ENCODE measurements around the gene RSBN1L. TPM values are rescaled to one million over a fixed set of nuclear protein-coding genes. Genes with fewer than 3 reads are reported as not detected.

RSBN1L gene
- polyA plus RNA-seq, 3 donors: 1.3 to 10.0 (median 2.2) TPM

DNA sequence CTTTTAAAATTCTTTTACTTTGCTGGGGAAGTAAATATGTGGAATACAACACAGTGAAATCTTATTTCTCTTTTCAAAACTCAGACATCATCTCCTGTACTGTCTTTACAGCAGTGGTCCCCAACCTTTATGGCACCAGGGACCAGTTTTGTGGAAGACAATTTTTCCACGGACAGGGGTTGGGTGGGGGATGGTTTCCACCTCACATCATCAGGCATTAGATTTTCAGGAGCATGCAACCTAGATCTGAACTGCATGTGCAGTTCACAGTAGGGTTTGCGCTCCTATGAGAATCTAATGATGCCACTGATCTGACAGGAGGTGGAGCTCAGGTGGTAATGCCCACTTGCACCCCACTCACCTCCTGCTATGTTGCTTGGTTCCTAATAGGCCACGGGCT is 89.8 kb downstream of the RSBN1L start:
- H3K9me3 ChIP-seq (replicated peaks in 1 of 2; ENCODE audit: control insufficient read depth in 1 of 2, insufficient read depth in 1 of 2, low read length in 2 of 2): no peaks in the 10 kb centered on the region
- H2AFZ ChIP-seq (ENCODE audit: insufficient read depth, low read depth, low read length, poor library complexity, severe bottlenecking): no peak overlapping the region
- peaks cover 14 to 52% of the 10 kb centered on the region in 2 donors for H3K36me3 ChIP-seq (replicated peaks in 1 of 2; ENCODE audit: control insufficient read depth in 1 of 2, insufficient read depth in 2 of 2, low read length in 2 of 2)
- H3K79me2 ChIP-seq (ENCODE audit: insufficient read depth, low read length): no peaks in the 10 kb centered on the region
- Mint-ChIP-seq H3K27ac (no peak overlapping the region), H3K9me3 (peaks cover 0 to 9% (median 0%) of the 10 kb centered on the region in 7 donors), H3K4me1 (peaks cover 11% of the 10 kb centered on the region), H3K27me3 (ENCODE audit: low read depth in 3 of 3) (peaks cover 0 to 3% (median 2%) of the 10 kb centered on the region in 3 donors), H3K36me3 (peaks cover 28 to 36% of the 10 kb centered on the region in 2 donors), H3K4me3 (no peak overlapping the region)
- WGBS (ENCODE audit: insufficient coverage): 100% methylated on average over 1 of the region's 3 CpGs
- H3K4me2 ChIP-seq (replicated peaks; ENCODE audit: extremely low read depth, low read length, poor library complexity, severe bottlenecking): no peak overlapping the region
- H3K4me3 ChIP-seq (replicated peaks in 1 of 3; ENCODE audit: low read depth in 2 of 3, low read length in 3 of 3): no peak overlapping the region
- no peaks in the 10 kb centered on the region for H4K20me1 ChIP-seq (ENCODE audit: insufficient read depth, low read length)
- no peaks in the 10 kb centered on the region for H3K27me3 ChIP-seq (ENCODE audit: control insufficient read depth in 2 of 2, insufficient read depth in 2 of 2, low read length in 2 of 2)
- TF ChIP-seq, protein P1, sequence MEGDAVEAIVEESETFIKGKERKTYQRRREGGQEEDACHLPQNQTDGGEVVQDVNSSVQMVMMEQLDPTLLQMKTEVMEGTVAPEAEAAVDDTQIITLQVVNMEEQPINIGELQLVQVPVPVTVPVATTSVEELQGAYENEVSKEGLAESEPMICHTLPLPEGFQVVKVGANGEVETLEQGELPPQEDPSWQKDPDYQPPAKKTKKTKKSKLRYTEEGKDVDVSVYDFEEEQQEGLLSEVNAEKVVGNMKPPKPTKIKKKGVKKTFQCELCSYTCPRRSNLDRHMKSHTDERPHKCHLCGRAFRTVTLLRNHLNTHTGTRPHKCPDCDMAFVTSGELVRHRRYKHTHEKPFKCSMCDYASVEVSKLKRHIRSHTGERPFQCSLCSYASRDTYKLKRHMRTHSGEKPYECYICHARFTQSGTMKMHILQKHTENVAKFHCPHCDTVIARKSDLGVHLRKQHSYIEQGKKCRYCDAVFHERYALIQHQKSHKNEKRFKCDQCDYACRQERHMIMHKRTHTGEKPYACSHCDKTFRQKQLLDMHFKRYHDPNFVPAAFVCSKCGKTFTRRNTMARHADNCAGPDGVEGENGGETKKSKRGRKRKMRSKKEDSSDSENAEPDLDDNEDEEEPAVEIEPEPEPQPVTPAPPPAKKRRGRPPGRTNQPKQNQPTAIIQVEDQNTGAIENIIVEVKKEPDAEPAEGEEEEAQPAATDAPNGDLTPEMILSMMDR (IDR thresholded peaks at IDR 0.05): no peak
- H3K27ac ChIP-seq (ENCODE audit: low read depth in 1 of 2, low read length in 2 of 2): no peak overlapping the region
- no peak for DNase-seq
- intact Hi-C loops (cut with micrococcal nuclease): no loop called here
- no peak overlapping the region for H3K9ac ChIP-seq (ENCODE audit: insufficient read depth, low read length, poor library complexity, severe bottlenecking)
- no peaks in the 10 kb centered on the region for H3K4me1 ChIP-seq (ENCODE audit: control insufficient read depth in 1 of 2, insufficient read depth in 2 of 2, low read length in 2 of 2)

DNA sequence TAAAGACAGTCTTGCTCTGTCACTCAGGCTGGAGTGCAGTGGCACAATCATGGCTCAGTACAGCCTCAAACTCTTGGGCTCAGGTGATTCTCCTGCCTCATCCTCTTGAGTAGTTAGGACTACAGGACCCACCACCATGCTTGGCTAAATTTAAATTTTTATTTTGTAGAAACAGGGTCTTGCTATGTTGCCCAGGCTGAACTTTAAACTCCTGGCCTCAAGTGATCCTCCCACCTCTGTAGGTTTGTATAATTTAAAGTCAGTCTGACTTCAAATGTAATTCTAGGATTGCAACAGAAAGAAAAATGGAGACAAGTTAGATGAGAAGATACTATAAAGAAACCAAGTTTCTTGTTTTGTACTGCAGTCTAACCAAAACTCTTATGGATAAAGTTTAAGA is 90.5 kb downstream of the RSBN1L start:
- Histone ChIP-seq H3K9me3 (replicated peaks in 1 of 2; ENCODE audit: control insufficient read depth in 1 of 2, insufficient read depth in 1 of 2, low read length in 2 of 2) (no peaks in the 10 kb centered on the region), H3K27me3 (ENCODE audit: control insufficient read depth in 2 of 2, insufficient read depth in 2 of 2, low read length in 2 of 2) (no peaks in the 10 kb centered on the region), H2AFZ (ENCODE audit: insufficient read depth, low read depth, low read length, poor library complexity, severe bottlenecking) (no peak overlapping the region), H3K4me2 (replicated peaks; ENCODE audit: extremely low read depth, low read length, poor library complexity, severe bottlenecking) (no peak overlapping the region), H3K4me3 (replicated peaks in 1 of 3; ENCODE audit: low read depth in 2 of 3, low read length in 3 of 3) (no peak overlapping the region), H3K4me1 (ENCODE audit: control insufficient read depth in 1 of 2, insufficient read depth in 2 of 2, low read length in 2 of 2) (peaks cover 0 to 3% of the 10 kb centered on the region in 2 donors), H3K36me3 (replicated peaks in 1 of 2; ENCODE audit: control insufficient read depth in 1 of 2, insufficient read depth in 2 of 2, low read length in 2 of 2) (peaks cover 11 to 51% of the 10 kb centered on the region in 2 donors), H3K79me2 (ENCODE audit: insufficient read depth, low read length) (no peaks in the 10 kb centered on the region), H3K9ac (ENCODE audit: insufficient read depth, low read length, poor library complexity, severe bottlenecking) (no peak overlapping the region), H4K20me1 (ENCODE audit: insufficient read depth, low read length) (no peaks in the 10 kb centered on the region), H3K27ac (ENCODE audit: low read depth in 1 of 2, low read length in 2 of 2) (no peak overlapping the region)
- intact Hi-C loops (cut with micrococcal nuclease): no loop called here
- H3K36me3 Mint-ChIP-seq: peaks cover 25 to 36% of the 10 kb centered on the region in 2 donors
- H3K4me1 Mint-ChIP-seq: peaks cover 14% of the 10 kb centered on the region
- DNase-seq: no peak
- peaks cover 0 to 9% (median 0%) of the 10 kb centered on the region in 7 donors for H3K9me3 Mint-ChIP-seq
- peaks cover 0 to 3% (median 2%) of the 10 kb centered on the region in 3 donors for H3K27me3 Mint-ChIP-seq (ENCODE audit: low read depth in 3 of 3)
- H3K4me3 Mint-ChIP-seq: no peak overlapping the region
- no peak overlapping the region for H3K27ac Mint-ChIP-seq
- TF ChIP-seq, protein P1 (IDR thresholded peaks at IDR 0.05): no peak

Data from CD14-positive monocyte (primary cell).